K562 treated with DMSO at 1 percent for 4 hours (cell line): Measurements from ENCODE around the gene MAOA. TPM values are rescaled to one million over a fixed set of nuclear protein-coding genes. Genes with fewer than 3 reads are reported as not detected.

Experiments used
- total RNA-seq: library from RNA; unstranded; fragments of 300-600 nt; gene quantifications from 2 replicates; pipeline ENCODE4 v1.2.3, GENCODE V29; 2022; ENCODE audit not compliant: insufficient read depth

The MAOA gene
- total RNA-seq = 3.1 and 3.4 TPM in 2 replicates

GRCh38 chrX:43656005-43656494 is at the start of gene MAOA:
Gene MAOA (plus strand): TSS chrX:43656299. CDS start chrX:43656342, 43 bp downstream.

Other genes with a start within 250 kb of the MAOA start
- not detected in 2 replicates for gene MAOB, start 226.2 kb downstream of the MAOA start, total RNA-seq